Hypothalamus (tissue), 51 donors: Measurements from ENCODE around the gene CD274.
"Not testable (repeated sequence)": the region's sequence is repeated elsewhere in the genome, so short reads cannot be mapped to it uniquely, and the experiment has no call there.

Experiments used
- DNase-seq, 51 donors: peaks; one replicate each; lab custom pipeline; 2025; lab: John Stamatoyannopoulos, UW

Gene CD274

GRCh38 chr9:5493679-5494511 lies 43.6 kb downstream of the CD274 start:
- DNase-seq, result peak in 7 of 51 donors; percentile 1 to 11 (median 3)

- DNase-seq, result not testable (repeated sequence)
Measured at GRCh38 chr9:5494765-5495164, 44.4 kb downstream of the CD274 start.

- DNase-seq, result no peak
Measured at GRCh38 chr9:5499157-5499556, 48.8 kb downstream of the CD274 start.

DNA sequence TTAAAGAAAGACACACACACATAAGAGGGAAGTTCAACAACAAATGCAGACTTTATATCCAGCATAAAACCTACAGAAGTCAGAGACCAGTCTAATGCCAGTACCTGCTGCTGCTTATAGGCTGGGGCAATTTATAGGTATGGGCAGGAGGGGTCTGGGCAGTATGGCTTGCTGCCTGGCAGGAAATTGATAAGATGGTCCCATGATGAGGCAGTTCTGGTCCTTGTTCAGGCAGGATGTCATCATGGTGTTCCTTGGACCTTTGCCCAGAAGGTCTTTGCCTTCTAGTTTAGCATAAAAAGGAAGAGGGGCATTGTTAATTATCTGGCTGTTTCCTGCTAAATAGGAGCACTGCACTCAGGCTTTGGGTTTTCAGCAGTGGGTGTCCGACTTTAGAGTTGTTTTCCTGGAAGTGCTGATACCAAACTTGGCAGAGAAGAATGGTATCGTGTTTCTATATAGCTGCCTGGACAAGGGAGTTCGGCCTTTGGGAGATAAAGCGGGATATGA lies 49.6 kb downstream of the CD274 start:
- DNase-seq, result no peak

DNA sequence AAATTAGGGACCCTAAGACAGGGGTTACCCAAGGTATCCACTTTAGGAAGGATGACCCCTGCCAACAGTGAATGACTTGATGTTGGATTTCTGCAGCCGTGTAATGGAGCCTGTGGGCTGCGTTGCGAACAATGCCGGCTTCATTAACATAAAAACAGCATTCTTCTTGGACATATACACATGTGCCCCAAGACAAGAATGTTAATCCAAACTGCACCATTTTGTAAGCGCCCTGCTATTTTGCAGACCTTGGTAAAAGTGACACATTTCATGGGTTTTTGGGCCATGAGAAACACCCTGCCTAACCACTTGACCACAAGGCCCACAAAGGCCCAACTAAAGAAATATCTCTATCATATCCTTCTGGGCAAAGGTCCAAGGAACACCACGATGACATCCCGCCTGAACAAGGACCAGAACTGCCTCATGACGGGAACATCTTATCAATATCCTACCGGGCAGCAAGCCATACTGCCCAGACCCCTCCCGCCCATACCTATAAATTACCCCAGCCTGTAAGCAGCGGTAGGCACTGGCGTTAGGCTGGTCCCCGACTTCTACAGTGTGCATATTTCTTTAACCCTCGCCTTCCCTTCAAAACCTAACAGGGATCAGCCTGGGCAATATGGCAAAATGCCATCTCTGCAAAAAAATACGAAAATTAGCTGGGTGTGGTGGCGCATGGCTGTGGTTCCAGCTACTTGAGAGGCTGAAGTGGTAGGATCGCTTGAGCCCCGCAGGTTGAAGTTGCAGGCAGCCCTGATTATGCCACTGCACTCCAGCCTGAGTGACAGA lies 50.3 kb downstream of the CD274 start:
- no peak for DNase-seq

DNA sequence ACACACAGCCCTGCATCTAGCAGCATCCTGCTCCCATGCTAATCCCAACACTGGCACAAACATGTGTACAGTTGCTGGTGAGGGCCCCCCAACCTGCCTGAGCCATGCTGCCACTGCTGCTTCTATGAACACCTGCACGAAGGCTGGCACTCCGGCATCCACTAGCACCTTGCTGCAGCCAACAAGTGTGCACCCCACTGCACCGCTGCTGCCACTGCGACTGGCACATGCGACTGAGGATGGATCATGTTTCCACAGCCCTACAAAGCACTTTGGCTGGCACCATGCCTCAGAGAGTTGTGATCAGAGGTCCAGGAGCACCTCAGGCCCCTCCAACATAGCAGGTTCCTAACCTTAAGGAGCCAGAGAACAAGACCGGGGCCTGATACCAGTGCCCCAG lies 52.2 kb downstream of the CD274 start:
- no peak for DNase-seq

- no peak for DNase-seq
Measured at GRCh38 chr9:5509573-5509972, 59.2 kb downstream of the CD274 start.

DNA sequence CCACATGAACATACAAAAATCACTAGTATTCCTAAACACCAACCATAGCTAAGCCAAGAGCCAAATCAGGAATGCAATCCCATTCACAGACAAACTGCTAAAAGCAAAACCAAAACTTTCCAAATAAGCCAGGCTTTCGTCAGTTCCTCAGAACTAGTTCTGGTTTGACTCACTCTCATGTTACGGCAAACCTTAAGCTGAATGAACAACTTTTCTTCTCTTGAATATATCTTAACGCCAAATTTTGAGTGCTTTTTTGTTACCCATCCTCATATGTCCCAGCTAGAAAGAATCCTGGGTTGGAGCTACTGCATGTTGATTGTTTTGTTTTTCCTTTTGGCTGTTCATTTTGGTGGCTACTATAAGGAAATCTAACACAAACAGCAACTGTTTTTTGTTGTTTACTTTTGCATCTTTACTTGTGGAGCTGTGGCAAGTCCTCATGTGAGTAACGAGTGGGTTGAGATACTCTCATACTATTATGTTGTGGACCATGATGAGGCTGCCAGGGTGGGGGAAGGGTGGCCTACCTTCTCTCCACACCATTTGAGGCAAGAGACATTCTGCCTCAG lies 60.1 kb downstream of the CD274 start, which contains the start of gene PDCD1LG2:
Gene PDCD1LG2, plus strand, starts transcription at position 172 of the 572 bp plus-strand sequence. CDS start 12,016 bp downstream, outside the sequence.
- no peak for DNase-seq

- no peak for DNase-seq
Measured at GRCh38 chr9:5510989-5511388, 60.6 kb downstream of the CD274 start.

GRCh38 chr9:5511476-5511875 lies 61.1 kb downstream of the CD274 start:
- no peak for DNase-seq

GRCh38 chr9:5511935-5512580 lies 61.7 kb downstream of the CD274 start:
- no peak for DNase-seq

DNA sequence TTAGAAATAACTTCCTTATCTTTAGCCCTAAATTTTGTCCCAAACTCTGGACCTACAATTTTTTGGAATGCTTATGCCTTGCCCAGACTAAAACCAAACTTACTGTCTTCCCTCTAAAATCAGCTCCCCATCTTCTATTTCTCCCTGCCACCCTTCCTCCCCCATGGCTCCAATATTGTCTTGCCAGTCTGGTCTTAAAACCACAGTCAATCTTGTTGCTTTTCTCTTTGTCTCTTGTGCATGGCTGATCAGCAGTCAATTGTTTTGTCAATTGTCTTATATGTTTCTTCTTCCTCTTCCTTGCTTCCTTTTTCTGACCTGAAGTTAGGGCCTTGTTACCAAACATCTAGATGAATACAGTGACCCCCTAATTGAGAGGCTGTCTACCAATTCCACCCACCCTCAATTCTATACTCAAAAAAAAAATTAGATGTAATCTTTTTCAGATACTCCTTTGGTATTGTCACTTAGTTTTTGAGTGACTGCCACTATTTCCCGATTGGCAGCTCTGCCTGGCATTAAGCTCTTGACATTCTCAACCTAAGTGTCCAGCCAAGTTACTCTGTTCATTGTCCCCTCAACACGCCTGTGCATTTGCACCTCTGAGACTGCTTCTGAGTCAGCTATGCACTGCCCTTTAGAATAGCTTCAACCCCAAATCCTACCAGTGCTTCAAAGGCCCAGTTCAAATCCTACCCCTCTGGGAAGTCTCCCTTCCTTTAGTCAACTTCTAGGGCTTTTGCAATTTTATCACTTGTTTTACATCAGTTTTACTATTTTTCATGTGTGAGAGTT lies 62.5 kb downstream of the CD274 start:
- no peak for DNase-seq

GRCh38 chr9:5513966-5514616 lies 63.7 kb downstream of the CD274 start:
- DNase-seq, result no peak

- DNase-seq, result no peak
Measured at GRCh38 chr9:5514617-5515260, 64.4 kb downstream of the CD274 start.

- no peak for DNase-seq
Measured at GRCh38 chr9:5515261-5515650, 64.9 kb downstream of the CD274 start.

DNA sequence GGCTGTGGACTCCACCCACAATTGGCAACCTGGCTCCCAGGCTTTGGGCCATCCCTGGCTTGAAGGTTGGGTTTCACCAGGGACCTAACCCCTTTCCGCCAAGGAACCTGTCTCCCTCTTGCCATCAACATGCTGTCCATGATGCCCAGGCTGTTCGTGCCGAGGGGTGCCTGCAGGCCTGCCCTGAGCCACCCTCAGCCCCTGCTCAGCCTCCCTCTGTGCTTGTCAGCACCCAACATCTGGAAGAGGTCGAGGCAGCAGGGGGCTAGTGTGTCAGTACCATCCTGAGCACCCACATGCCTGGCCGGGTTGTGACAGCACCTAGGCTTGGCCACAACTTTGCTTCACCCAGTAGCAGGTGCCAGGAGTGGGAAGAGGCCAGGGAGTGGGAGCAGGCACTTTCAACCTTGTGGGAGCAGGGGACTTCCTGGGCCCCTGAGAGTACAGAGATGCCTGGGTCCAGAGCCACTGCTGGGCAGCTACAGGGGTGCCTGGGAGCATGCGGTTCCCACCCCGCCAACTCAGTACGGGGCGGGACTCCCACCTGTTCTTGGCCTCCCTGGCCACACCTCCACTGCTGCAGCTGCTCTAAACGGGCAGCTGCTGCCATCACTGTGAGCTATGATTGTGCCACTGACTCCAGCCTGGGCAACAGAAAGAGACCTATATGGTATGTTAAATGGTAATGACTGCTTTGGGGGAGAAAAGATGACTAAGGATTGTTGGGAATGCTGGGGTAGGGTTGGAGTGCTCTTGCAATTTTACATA lies 66.3 kb downstream of the CD274 start:
- DNase-seq, result no peak

GRCh38 chr9:5518171-5518936 lies 68.0 kb downstream of the CD274 start:
- DNase-seq, result no peak
